DOHH2 (cell line): ENCODE results near the gene TSPAN12.

Experiments used
- H3F3A ChIP-seq: fragments of 200-600 bp; sonication (generic), shearing (Covaris generic); 2 replicates; pipeline ENCODE4 v1.6.0; 2016; ENCODE audit warnings: antibody characterized with exemption, mild to moderate bottlenecking; ENCODE audit not compliant: control insufficient read depth, insufficient read depth
- H3K27ac ChIP-seq: fragments of 200-600 bp; sonication (generic); 2 replicates; pipeline ENCODE4 v1.5.1; 2014; ENCODE audit warnings: low read depth, mild to moderate bottlenecking, low read length, moderate library complexity
- H3K27me3 ChIP-seq: fragments of 200-600 bp; sonication (generic); 2 replicates; pipeline ENCODE4 v1.6.1; 2014; ENCODE audit warnings: mild to moderate bottlenecking, low read length, mixed read lengths; ENCODE audit not compliant: control insufficient read depth
- H3K36me3 ChIP-seq: fragments of 200-600 bp; sonication (generic); 2 replicates; pipeline ENCODE4 v1.6.1; 2014; ENCODE audit warnings: mild to moderate bottlenecking, low read length, moderate library complexity, mixed read lengths; ENCODE audit not compliant: control insufficient read depth
- H3K4me1 ChIP-seq: fragments of 200-600 bp; sonication (generic); 2 replicates; pipeline ENCODE4 v1.6.1; 2014; ENCODE audit warnings: mild to moderate bottlenecking, low read length, mixed read lengths; ENCODE audit not compliant: control insufficient read depth
- H3K4me2 ChIP-seq: fragments of 200-600 bp; sonication (generic); 2 replicates; pipeline ENCODE4 v1.6.0; 2014; ENCODE audit warnings: mild to moderate bottlenecking, low read length, moderate library complexity
- H3K4me3 ChIP-seq: fragments of 200-600 bp; sonication (generic); 2 replicates; pipeline ENCODE4 v1.5.1; 2014; ENCODE audit warnings: mild to moderate bottlenecking, low read length, mixed read lengths
- H3K79me2 ChIP-seq: fragments of 200-600 bp; sonication (generic); 2 replicates; pipeline ENCODE4 v1.6.1; 2014; ENCODE audit warnings: mild to moderate bottlenecking, low read length, mixed read lengths; ENCODE audit not compliant: control insufficient read depth
- H3K9me2 ChIP-seq: fragments of 200-600 bp; sonication (generic); replicated peaks from 2 replicates; pipeline ENCODE4 v1.6.1; 2014; ENCODE audit warnings: mild to moderate bottlenecking, low read length, mixed read lengths; ENCODE audit not compliant: control insufficient read depth
- H3K9me3 ChIP-seq: fragments of 200-600 bp; sonication (generic); 2 replicates; pipeline ENCODE4 v1.6.1; 2014; ENCODE audit warnings: antibody characterized with exemption, low read length, mixed read lengths; ENCODE audit not compliant: control insufficient read depth, insufficient read depth
- H4K20me1 ChIP-seq: fragments of 200-600 bp; sonication (generic); 2 replicates; pipeline ENCODE4 v1.6.0; 2014; ENCODE audit warnings: low read depth, mild to moderate bottlenecking, antibody characterized with exemption, low read length, moderate library complexity; ENCODE audit not compliant: control insufficient read depth, insufficient read depth
- CTCF ChIP-seq: fragments of 200-600 bp; sonication (generic); IDR thresholded peaks from one replicate; pipeline ENCODE4 v1.5.1; 2014; ENCODE audit warnings: antibody characterized with exemption, mild to moderate bottlenecking, low read depth, low read length; ENCODE audit not compliant: poor library complexity, severe bottlenecking
- EZH2phosphoT487 ChIP-seq: fragments of 200-600 bp; sonication (generic); IDR thresholded peaks from 2 replicates; pipeline ENCODE4 v1.6.1; 2017; ENCODE audit warnings: borderline replicate concordance, mild to moderate bottlenecking, antibody characterized with exemption, low read length, moderate library complexity, mixed read lengths

Gene TSPAN12

GRCh38 chr7:120743128-120743527 lies 114.8 kb downstream of the TSPAN12 start:
- Histone ChIP-seq H3K4me3 (no peak overlapping the region), H3K36me3 (no peaks in the 10 kb centered on the region), H3K27ac (no peak overlapping the region), H3K9me2 (no peaks in the 10 kb centered on the region), H3K27me3 (peaks cover 5% of the 10 kb centered on the region), H3K4me2 (no peak overlapping the region), H3K9me3 (no peaks in the 10 kb centered on the region), H3K4me1 (no peaks in the 10 kb centered on the region), H4K20me1 (no peaks in the 10 kb centered on the region), H3K79me2 (no peaks in the 10 kb centered on the region), H3F3A (no peaks in the 10 kb centered on the region)
- TF ChIP-seq CTCF: no peak
- no peak for TF ChIP-seq EZH2phosphoT487

GRCh38 chr7:120742372-120742771 lies 115.6 kb downstream of the TSPAN12 start:
- Histone ChIP-seq H3K9me3 (no peaks in the 10 kb centered on the region), H3K4me2 (no peak overlapping the region), H3K4me3 (no peak overlapping the region)

GRCh38 chr7:120741371-120742042 lies 116.4 kb downstream of the TSPAN12 start:
- Histone ChIP-seq H3F3A (no peaks in the 10 kb centered on the region), H3K9me3 (no peaks in the 10 kb centered on the region), H3K4me1 (no peaks in the 10 kb centered on the region), H3K27ac (no peak overlapping the region), H3K79me2 (no peaks in the 10 kb centered on the region), H3K4me3 (no peak overlapping the region), H3K36me3 (no peaks in the 10 kb centered on the region), H3K9me2 (no peaks in the 10 kb centered on the region), H4K20me1 (no peaks in the 10 kb centered on the region), H3K4me2 (no peak overlapping the region), H3K27me3 (peaks cover 8% of the 10 kb centered on the region)
- no peak for TF ChIP-seq EZH2phosphoT487
- no peak for TF ChIP-seq CTCF

More at GRCh38 chr7:120742372-120742771, 115.6 kb downstream of the TSPAN12 start:
- Histone ChIP-seq H3K27ac (no peak overlapping the region), H3F3A (no peaks in the 10 kb centered on the region), H3K36me3 (no peaks in the 10 kb centered on the region), H3K79me2 (no peaks in the 10 kb centered on the region), H3K9me2 (no peaks in the 10 kb centered on the region), H3K4me1 (no peaks in the 10 kb centered on the region), H4K20me1 (no peaks in the 10 kb centered on the region), H3K27me3 (peaks cover 8% of the 10 kb centered on the region)
- TF ChIP-seq CTCF (no peak), EZH2phosphoT487 (no peak)
